ENCODE results near the gene PDCD1LG2. TPM values are rescaled to one million over a fixed set of nuclear protein-coding genes. Genes with fewer than 3 reads are reported as not detected.

The PDCD1LG2 gene
- total and polyA plus RNA-seq, 2 experiments from 2014 or later, result not detected

DNA sequence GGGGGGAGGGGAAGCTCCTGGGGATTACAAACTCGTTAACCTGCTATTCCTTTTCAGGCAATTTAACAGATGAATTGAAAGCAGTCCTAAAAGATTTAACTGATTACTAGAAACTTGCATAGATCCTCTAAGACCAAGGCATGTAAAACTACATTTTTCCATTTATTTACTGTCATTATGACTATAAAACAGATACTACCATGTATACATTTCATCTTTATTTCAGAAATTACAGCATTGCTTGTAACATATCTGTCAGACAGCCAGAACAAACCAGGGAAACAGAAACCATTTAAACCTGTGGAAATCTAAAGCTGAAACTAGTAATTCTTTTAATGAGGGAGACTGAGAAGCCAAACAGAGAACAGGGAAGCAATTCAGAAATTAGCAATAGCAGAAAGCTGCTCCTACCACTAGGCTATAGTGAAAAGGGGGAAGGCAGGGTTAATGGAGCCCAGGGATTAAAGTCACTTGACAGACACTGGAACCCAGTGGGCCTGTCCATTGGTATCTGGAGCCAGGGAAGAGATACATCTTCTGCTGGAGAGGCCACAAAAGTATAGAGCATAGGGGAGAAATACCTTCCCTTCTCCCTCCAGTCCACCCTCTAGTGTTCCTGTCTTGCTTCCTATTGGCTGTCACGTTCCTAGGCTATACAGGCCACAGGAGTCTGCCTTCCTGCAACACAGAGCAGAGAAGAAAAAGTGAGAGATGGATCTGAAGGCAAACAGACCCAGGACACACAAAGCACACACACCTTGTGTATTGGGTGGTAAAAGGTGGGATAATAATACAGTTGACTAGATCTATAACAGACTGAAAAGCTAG lies 33.8 kb downstream of the PDCD1LG2 start (continued):
- TF ChIP-seq, protein P1, sequence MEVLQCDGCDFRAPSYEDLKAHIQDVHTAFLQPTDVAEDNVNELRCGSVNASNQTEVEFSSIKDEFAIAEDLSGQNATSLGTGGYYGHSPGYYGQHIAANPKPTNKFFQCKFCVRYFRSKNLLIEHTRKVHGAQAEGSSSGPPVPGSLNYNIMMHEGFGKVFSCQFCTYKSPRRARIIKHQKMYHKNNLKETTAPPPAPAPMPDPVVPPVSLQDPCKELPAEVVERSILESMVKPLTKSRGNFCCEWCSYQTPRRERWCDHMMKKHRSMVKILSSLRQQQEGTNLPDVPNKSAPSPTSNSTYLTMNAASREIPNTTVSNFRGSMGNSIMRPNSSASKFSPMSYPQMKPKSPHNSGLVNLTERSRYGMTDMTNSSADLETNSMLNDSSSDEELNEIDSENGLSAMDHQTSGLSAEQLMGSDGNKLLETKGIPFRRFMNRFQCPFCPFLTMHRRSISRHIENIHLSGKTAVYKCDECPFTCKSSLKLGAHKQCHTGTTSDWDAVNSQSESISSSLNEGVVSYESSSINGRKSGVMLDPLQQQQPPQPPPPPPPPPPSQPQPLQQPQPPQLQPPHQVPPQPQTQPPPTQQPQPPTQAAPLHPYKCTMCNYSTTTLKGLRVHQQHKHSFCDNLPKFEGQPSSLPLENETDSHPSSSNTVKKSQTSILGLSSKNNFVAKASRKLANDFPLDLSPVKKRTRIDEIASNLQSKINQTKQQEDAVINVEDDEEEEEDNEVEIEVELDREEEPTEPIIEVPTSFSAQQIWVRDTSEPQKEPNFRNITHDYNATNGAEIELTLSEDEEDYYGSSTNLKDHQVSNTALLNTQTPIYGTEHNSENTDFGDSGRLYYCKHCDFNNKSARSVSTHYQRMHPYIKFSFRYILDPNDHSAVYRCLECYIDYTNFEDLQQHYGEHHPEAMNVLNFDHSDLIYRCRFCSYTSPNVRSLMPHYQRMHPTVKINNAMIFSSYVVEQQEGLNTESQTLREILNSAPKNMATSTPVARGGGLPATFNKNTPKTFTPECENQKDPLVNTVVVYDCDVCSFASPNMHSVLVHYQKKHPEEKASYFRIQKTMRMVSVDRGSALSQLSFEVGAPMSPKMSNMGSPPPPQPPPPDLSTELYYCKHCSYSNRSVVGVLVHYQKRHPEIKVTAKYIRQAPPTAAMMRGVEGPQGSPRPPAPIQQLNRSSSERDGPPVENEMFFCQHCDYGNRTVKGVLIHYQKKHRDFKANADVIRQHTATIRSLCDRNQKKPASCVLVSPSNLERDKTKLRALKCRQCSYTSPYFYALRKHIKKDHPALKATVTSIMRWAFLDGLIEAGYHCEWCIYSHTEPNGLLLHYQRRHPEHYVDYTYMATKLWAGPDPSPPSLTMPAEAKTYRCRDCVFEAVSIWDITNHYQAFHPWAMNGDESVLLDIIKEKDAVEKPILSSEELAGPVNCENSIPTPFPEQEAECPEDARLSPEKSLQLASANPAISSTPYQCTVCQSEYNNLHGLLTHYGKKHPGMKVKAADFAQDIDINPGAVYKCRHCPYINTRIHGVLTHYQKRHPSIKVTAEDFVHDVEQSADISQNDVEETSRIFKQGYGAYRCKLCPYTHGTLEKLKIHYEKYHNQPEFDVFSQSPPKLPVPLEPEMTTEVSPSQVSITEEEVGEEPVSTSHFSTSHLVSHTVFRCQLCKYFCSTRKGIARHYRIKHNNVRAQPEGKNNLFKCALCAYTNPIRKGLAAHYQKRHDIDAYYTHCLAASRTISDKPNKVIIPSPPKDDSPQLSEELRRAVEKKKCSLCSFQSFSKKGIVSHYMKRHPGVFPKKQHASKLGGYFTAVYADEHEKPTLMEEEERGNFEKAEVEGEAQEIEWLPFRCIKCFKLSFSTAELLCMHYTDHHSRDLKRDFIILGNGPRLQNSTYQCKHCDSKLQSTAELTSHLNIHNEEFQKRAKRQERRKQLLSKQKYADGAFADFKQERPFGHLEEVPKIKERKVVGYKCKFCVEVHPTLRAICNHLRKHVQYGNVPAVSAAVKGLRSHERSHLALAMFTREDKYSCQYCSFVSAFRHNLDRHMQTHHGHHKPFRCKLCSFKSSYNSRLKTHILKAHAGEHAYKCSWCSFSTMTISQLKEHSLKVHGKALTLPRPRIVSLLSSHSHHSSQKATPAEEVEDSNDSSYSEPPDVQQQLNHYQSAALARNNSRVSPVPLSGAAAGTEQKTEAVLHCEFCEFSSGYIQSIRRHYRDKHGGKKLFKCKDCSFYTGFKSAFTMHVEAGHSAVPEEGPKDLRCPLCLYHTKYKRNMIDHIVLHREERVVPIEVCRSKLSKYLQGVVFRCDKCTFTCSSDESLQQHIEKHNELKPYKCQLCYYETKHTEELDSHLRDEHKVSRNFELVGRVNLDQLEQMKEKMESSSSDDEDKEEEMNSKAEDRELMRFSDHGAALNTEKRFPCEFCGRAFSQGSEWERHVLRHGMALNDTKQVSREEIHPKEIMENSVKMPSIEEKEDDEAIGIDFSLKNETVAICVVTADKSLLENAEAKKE (CRISPR knock-in tag; IDR thresholded peaks at IDR 0.05), result no peak
- TF ChIP-seq, protein P2, sequence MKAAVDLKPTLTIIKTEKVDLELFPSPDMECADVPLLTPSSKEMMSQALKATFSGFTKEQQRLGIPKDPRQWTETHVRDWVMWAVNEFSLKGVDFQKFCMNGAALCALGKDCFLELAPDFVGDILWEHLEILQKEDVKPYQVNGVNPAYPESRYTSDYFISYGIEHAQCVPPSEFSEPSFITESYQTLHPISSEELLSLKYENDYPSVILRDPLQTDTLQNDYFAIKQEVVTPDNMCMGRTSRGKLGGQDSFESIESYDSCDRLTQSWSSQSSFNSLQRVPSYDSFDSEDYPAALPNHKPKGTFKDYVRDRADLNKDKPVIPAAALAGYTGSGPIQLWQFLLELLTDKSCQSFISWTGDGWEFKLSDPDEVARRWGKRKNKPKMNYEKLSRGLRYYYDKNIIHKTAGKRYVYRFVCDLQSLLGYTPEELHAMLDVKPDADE (IDR thresholded peaks at IDR 0.05), result no peak
- TF ChIP-seq STAT1 (IDR thresholded peaks at IDR 0.05; ENCODE audit: unreplicated experiment), result no peak
- no peak for TF ChIP-seq POLR2AphosphoS5 (IDR thresholded peaks at IDR 0.05; ENCODE audit: low read depth)
- no peak for TF ChIP-seq JUNB (IDR thresholded peaks at IDR 0.05; ENCODE audit: unreplicated experiment)

All from GM23338 (cell line).